Measurements from ENCODE around the gene PDE7B.

DNA sequence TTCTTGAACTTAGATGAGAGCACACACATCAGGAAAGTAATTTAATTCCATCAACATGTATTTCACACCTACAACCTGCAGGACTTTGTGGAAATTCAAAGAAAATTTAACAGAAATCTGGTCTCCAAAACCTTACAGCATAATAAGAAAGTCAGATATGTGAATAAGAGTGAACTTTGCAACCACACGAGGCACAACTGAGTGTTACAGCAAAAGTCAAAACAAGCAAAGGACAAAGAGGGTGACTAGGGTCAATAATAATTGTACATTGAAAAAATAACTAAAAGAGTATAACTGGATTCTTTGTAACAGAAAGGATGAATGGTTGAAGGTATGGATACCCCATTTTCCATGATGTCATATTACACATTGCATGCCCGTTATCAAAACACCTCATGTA is 284.8 kb downstream of the PDE7B start:
- TF ChIP-seq, protein P1, sequence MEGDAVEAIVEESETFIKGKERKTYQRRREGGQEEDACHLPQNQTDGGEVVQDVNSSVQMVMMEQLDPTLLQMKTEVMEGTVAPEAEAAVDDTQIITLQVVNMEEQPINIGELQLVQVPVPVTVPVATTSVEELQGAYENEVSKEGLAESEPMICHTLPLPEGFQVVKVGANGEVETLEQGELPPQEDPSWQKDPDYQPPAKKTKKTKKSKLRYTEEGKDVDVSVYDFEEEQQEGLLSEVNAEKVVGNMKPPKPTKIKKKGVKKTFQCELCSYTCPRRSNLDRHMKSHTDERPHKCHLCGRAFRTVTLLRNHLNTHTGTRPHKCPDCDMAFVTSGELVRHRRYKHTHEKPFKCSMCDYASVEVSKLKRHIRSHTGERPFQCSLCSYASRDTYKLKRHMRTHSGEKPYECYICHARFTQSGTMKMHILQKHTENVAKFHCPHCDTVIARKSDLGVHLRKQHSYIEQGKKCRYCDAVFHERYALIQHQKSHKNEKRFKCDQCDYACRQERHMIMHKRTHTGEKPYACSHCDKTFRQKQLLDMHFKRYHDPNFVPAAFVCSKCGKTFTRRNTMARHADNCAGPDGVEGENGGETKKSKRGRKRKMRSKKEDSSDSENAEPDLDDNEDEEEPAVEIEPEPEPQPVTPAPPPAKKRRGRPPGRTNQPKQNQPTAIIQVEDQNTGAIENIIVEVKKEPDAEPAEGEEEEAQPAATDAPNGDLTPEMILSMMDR (IDR thresholded peaks at IDR 0.05; ENCODE audit: low read depth, low read length, missing input control), result no peak
- TF ChIP-seq RXRA (IDR thresholded peaks at IDR 0.05) (no peak), SP1 (IDR thresholded peaks at IDR 0.05) (no peak), EGR1 (IDR thresholded peaks at IDR 0.05; ENCODE audit: low read depth in 2 of 2) (no peak), HNF4A (conservative IDR thresholded peaks at IDR 0.05) (peak in 1 of 2 donors; percentile 12), FOXA1 (IDR thresholded peaks at IDR 0.05) (no peak), YY1 (IDR thresholded peaks at IDR 0.05) (no peak), TAF1 (conservative IDR thresholded peaks at IDR 0.05) (no peak)
- TF ChIP-seq, protein P2, sequence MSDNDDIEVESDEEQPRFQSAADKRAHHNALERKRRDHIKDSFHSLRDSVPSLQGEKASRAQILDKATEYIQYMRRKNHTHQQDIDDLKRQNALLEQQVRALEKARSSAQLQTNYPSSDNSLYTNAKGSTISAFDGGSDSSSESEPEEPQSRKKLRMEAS (IDR thresholded peaks at IDR 0.05), result no peak
- TF ChIP-seq, protein P3, sequence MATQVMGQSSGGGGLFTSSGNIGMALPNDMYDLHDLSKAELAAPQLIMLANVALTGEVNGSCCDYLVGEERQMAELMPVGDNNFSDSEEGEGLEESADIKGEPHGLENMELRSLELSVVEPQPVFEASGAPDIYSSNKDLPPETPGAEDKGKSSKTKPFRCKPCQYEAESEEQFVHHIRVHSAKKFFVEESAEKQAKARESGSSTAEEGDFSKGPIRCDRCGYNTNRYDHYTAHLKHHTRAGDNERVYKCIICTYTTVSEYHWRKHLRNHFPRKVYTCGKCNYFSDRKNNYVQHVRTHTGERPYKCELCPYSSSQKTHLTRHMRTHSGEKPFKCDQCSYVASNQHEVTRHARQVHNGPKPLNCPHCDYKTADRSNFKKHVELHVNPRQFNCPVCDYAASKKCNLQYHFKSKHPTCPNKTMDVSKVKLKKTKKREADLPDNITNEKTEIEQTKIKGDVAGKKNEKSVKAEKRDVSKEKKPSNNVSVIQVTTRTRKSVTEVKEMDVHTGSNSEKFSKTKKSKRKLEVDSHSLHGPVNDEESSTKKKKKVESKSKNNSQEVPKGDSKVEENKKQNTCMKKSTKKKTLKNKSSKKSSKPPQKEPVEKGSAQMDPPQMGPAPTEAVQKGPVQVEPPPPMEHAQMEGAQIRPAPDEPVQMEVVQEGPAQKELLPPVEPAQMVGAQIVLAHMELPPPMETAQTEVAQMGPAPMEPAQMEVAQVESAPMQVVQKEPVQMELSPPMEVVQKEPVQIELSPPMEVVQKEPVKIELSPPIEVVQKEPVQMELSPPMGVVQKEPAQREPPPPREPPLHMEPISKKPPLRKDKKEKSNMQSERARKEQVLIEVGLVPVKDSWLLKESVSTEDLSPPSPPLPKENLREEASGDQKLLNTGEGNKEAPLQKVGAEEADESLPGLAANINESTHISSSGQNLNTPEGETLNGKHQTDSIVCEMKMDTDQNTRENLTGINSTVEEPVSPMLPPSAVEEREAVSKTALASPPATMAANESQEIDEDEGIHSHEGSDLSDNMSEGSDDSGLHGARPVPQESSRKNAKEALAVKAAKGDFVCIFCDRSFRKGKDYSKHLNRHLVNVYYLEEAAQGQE (IDR thresholded peaks at IDR 0.05), result no peak
